GM18951 (cell line): ENCODE data around the gene CCDC82.
"Not testable (repeated sequence)": the region's sequence is repeated elsewhere in the genome, so short reads cannot be mapped to it uniquely, and the experiment has no call there.

ENCODE experiments used
- POLR2A ChIP-seq: IDR thresholded peaks from 4 replicates; pipeline ENCODE4 v1.6.1; 2011; ENCODE audit warnings: mild to moderate bottlenecking; ENCODE audit not compliant: insufficient read length, insufficient read depth; ENCODE audit errors: extremely low read depth
- in situ Hi-C: fragments of 300-500 bp; cut with MboI; formaldehyde crosslinking; loops from one replicate; pipeline ENCODE4 v1.12.0; 2022; ENCODE audit warnings: low sequenced_read_pairs, mixed read lengths, inconsistent platforms; ENCODE audit not compliant: unreplicated experiment

CCDC82 gene

GRCh38 chr11:96389720-96390487 is at the start of gene CCDC82, which contains the start of gene JRKL:
TSS of gene CCDC82 (minus strand) at chr11:96389912. CDS start at chr11:96384747, 5,165 bp downstream.
TSS of gene JRKL (plus strand) at chr11:96390013. CDS start at chr11:96390650, 637 bp downstream.
- in situ Hi-C loops: loop anchor here (25.0 kb wide), 2 partner anchors 378 to 553 kb away; no protein-coding TSS in a partner anchor
- peak; percentile 80 for TF ChIP-seq POLR2A

GRCh38 chr11:96432654-96433053 is 42.9 kb upstream of the CCDC82 start:
- in situ Hi-C loops: loop anchor here (25.0 kb wide), 1 partner anchor 1270 kb away; no protein-coding TSS in a partner anchor

GRCh38 chr11:96430668-96431067 is 41.0 kb upstream of the CCDC82 start:
- no peak for TF ChIP-seq POLR2A
- in situ Hi-C loops: loop anchor here (25.0 kb wide), 1 partner anchor 1268 kb away; no protein-coding TSS in a partner anchor

- in situ Hi-C loops: loop anchor here (25.0 kb wide), 1 partner anchor 1262 kb away; no protein-coding TSS in a partner anchor
- TF ChIP-seq POLR2A: no peak
These were observed 35.0 kb upstream of the CCDC82 start for GRCh38 chr11:96424693-96425092.

GRCh38 chr11:96413408-96413807 is 23.7 kb upstream of the CCDC82 start:
- no peak for TF ChIP-seq POLR2A
- in situ Hi-C loops: no loop called here

GRCh38 chr11:96412761-96413381 is 23.2 kb upstream of the CCDC82 start:
- no peak for TF ChIP-seq POLR2A
- in situ Hi-C loops: no loop called here

DNA sequence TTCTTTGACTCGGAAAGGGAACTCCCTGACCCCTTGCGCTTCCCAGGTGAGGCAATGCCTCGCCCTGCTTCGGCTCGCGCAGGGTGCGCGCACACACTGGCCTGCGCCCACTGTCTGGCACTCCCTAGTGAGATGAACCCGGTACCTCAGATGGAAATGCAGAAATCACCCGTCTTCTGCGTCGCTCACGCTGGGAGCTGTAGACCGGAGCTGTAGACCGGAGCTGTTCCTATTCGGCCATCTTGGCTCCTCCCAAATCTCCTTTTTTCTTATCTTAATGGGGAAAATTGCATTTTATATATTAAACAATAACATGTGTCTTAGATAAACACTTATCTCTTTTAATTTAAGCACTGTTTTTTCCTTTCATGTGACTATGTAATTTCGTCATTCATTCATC is 21.7 kb upstream of the CCDC82 start:
- in situ Hi-C loops: not testable (repeated sequence)

DNA sequence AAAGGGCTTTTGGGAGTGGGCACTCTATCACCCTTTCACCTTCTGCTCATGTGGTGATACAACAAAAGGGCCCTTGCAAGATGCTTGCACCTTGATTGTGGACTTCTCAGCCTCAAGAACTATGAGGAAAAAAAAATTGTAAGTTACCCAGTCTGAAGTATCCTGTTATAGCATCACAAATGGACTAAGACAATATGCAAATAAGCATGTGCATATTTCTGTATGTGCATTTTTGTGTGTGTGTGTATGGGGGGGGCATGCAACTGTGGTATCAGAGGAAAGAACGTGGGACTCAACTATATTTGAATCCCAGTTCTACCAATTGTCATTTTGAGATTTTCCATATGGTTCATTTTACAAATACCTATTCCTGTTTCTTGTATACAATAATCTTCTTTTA is 11.0 kb upstream of the CCDC82 start:
- no peak for TF ChIP-seq POLR2A
- in situ Hi-C loops: no loop called here

- TF ChIP-seq POLR2A: no peak
- in situ Hi-C loops: loop anchor here (25.0 kb wide), 2 partner anchors 386 to 561 kb away; no protein-coding TSS in a partner anchor
These were observed 8.2 kb upstream of the CCDC82 start for GRCh38 chr11:96397863-96398262.

DNA sequence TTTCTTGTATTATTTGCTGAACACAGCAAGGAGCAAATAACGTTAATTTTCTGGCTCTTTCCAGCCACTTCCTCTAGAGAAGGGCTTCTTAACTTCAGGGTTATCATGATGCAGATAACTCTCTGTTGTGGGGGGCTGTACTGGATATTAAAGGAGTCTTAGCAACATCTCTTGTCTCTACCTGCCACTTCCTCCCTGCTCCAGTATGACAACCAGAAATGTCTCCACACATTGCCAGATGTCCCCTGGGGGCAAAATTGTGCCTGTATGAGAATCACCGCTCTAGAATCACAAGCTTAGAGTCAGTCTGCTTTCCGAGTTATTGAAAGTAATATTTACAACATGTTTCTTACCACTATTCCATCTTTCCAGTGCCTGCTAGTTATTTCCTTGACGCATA is 6.9 kb upstream of the CCDC82 start:
- TF ChIP-seq POLR2A: no peak
- in situ Hi-C loops: loop anchor here (25.0 kb wide), 2 partner anchors 384 to 559 kb away; no protein-coding TSS in a partner anchor

DNA sequence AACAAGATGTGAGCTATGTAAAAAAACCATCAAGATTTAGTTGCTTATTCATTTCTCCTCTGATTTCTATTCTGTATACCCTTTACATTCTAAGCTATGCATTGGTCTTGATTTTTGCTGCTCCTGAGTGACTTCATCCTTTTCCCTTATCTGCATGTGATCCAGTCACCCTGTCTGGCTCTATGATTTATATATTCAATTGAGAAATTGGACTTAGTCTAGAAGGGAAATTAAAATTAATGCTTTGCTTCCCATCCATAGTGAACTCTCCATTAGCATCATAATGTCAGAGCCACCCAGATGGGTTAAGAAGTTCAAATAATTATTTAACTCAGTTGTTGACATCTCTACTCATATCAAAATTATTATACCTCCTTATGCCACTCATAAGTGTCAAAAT is 5.1 kb upstream of the CCDC82 start:
- in situ Hi-C loops: loop anchor here (25.0 kb wide), 2 partner anchors 382 to 557 kb away; no protein-coding TSS in a partner anchor
- no peak for TF ChIP-seq POLR2A

DNA sequence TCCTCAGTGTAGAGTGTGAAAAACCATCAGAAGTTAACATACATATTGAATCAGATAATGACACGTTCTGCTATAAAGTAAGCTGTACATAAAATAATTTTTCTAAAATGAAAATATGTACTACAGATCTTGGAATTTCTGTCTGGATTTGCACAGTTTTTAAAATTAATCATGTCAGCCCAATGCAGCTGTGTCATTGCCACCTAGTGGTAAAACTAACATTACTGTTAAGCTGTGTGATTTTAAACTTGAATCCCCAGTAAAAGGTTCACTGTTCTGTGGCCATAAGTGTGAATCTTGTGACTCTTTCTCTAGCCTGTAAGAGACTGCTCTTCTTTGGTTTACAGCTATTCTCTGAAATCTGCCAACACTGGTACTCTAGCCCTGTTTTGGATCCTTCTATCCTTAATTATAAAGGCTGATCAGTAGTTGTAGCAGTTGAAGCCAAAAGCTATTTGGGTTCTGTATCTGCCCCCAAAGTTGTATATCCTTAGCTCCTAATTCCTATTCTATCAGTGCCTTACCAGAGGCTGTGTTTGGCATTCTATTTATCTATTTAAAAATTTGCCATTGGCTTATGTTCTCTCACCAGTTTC is 4.1 kb upstream of the CCDC82 start:
- in situ Hi-C loops: loop anchor here (25.0 kb wide), 2 partner anchors 382 to 557 kb away; no protein-coding TSS in a partner anchor
- no peak for TF ChIP-seq POLR2A

DNA sequence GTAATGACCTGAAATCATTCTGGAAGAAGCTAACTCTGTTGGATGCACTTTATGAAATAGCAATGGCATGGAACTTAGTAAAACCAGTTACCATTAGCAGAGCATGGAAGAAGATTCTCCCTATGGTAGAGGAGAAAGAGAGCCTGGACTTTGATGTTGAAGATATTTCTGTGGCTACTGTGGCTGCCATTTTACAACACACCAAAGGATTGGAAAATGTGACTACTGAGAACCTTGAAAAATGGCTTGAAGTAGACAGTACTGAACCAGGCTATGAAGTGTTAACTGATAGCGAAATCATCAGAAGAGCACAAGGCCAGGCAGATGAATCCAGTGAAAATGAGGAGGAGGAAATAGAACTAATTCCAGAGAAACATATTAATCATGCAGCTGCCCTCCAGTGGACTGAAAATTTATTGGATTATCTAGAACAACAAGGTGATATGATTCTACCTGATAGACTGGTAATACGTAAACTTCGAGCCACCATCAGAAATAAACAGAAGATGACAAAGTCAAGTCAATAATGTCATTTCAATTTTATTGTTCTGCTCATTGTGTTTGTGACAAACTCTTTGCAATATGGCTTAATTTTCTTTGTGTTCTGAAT is 2.1 kb upstream of the CCDC82 start:
- in situ Hi-C loops: loop anchor here (25.0 kb wide), 2 partner anchors 380 to 555 kb away; no protein-coding TSS in a partner anchor

More for the DNA sequence above, 2.1 kb upstream of the CCDC82 start:
- TF ChIP-seq POLR2A: no peak
